ENCODE results near the gene SUGCT.

Gene SUGCT

DNA sequence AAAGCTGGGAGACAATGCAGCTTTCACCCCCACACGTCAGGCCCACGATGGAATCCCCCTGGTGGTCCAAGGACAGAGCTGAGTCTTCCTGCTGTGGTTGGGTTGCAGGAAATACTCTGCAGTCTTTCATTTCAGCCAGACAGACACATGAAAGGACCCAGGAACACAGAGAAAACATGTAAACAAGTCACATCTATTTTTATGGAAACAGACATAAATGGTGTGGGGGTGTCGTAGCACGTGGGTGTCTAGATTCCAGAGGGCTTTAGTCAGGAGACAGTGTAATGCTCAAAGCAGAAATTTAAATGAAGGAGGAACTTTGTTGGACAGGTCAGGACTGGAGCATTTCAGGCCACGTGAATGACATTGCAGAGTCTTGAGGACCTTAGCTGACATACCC lies 444.6 kb downstream of the SUGCT start:
- TF ChIP-seq, protein P1, sequence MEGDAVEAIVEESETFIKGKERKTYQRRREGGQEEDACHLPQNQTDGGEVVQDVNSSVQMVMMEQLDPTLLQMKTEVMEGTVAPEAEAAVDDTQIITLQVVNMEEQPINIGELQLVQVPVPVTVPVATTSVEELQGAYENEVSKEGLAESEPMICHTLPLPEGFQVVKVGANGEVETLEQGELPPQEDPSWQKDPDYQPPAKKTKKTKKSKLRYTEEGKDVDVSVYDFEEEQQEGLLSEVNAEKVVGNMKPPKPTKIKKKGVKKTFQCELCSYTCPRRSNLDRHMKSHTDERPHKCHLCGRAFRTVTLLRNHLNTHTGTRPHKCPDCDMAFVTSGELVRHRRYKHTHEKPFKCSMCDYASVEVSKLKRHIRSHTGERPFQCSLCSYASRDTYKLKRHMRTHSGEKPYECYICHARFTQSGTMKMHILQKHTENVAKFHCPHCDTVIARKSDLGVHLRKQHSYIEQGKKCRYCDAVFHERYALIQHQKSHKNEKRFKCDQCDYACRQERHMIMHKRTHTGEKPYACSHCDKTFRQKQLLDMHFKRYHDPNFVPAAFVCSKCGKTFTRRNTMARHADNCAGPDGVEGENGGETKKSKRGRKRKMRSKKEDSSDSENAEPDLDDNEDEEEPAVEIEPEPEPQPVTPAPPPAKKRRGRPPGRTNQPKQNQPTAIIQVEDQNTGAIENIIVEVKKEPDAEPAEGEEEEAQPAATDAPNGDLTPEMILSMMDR (IDR thresholded peaks at IDR 0.05) = no peak
- Histone ChIP-seq H3K27me3 (ENCODE audit: control insufficient read depth, insufficient read depth, low read length) (no peaks in the 10 kb centered on the region), H3K4me3 (ENCODE audit: low read depth, low read length) (no peak overlapping the region), H3K9me3 (ENCODE audit: control insufficient read depth, low read length) (no peaks in the 10 kb centered on the region), H2AFZ (no peak overlapping the region), H3K79me2 (no peaks in the 10 kb centered on the region), H3K36me3 (ENCODE audit: control insufficient read depth, insufficient read depth, low read length) (no peaks in the 10 kb centered on the region), H3K4me1 (no peaks in the 10 kb centered on the region), H3K4me2 (ENCODE audit: low read length) (no peak overlapping the region), H3K9ac (no peak overlapping the region), H3K27ac (no peak overlapping the region)

DNA sequence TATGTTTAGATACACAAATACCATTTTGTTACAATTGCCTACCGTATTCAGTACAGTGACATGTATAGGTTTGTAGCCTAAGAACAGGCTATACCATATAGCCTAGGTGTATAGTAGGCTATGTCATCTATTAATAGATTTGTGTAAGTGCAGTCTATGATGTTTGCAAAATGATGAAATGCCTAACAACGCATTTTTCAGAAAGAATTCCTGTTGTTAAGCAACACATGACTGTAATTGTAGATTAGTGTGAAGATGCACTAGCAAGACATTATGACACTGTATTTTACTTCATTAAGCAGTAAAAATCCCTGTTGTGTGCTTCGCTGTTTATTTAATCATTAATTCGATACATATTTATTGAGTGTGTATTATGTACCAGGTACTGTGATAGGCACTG lies 446.0 kb downstream of the SUGCT start:
- no peaks in the 10 kb centered on the region for H3K27me3 ChIP-seq (ENCODE audit: control insufficient read depth, insufficient read depth, low read length)
- H3K9ac ChIP-seq = no peak overlapping the region
- no peak overlapping the region for H2AFZ ChIP-seq
- H3K4me2 ChIP-seq (ENCODE audit: low read length) = no peak overlapping the region
- H3K36me3 ChIP-seq (ENCODE audit: control insufficient read depth, insufficient read depth, low read length) = no peaks in the 10 kb centered on the region
- H3K79me2 ChIP-seq = no peaks in the 10 kb centered on the region
- H3K4me3 ChIP-seq (ENCODE audit: low read depth, low read length) = no peak overlapping the region
- no peak overlapping the region for H3K27ac ChIP-seq
- H3K9me3 ChIP-seq (ENCODE audit: control insufficient read depth, low read length) = no peaks in the 10 kb centered on the region
- TF ChIP-seq, protein P1 (IDR thresholded peaks at IDR 0.05) = no peak
- H3K4me1 ChIP-seq = no peaks in the 10 kb centered on the region

DNA sequence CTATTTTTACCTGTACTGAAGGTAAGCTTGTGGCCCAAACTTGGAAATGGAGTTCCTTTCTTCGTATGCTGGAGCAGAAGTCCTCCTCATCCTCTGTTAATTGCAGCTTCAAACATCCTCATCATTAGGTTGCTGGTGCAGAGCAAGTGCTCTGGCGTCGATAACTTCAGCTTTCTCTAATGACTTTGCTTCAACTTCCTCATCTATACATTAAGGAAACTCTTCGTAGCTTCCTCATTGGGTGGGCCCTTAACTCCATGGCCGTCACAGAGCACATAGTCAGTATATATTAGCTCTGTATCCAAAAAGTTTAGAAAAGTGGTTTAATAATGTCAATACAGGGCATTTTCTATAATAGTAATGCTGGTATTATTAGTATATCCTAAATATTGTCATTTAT lies 447.7 kb downstream of the SUGCT start:
- Histone ChIP-seq H3K27me3 (ENCODE audit: control insufficient read depth, insufficient read depth, low read length) (no peaks in the 10 kb centered on the region), H3K36me3 (ENCODE audit: control insufficient read depth, insufficient read depth, low read length) (no peaks in the 10 kb centered on the region), H3K4me3 (ENCODE audit: low read depth, low read length) (no peak overlapping the region), H3K79me2 (no peaks in the 10 kb centered on the region), H3K4me1 (no peaks in the 10 kb centered on the region), H2AFZ (no peak overlapping the region), H3K9ac (no peak overlapping the region), H3K4me2 (ENCODE audit: low read length) (no peak overlapping the region), H3K27ac (no peak overlapping the region), H3K9me3 (ENCODE audit: control insufficient read depth, low read length) (no peaks in the 10 kb centered on the region)
- TF ChIP-seq, protein P1 (IDR thresholded peaks at IDR 0.05) = no peak

DNA sequence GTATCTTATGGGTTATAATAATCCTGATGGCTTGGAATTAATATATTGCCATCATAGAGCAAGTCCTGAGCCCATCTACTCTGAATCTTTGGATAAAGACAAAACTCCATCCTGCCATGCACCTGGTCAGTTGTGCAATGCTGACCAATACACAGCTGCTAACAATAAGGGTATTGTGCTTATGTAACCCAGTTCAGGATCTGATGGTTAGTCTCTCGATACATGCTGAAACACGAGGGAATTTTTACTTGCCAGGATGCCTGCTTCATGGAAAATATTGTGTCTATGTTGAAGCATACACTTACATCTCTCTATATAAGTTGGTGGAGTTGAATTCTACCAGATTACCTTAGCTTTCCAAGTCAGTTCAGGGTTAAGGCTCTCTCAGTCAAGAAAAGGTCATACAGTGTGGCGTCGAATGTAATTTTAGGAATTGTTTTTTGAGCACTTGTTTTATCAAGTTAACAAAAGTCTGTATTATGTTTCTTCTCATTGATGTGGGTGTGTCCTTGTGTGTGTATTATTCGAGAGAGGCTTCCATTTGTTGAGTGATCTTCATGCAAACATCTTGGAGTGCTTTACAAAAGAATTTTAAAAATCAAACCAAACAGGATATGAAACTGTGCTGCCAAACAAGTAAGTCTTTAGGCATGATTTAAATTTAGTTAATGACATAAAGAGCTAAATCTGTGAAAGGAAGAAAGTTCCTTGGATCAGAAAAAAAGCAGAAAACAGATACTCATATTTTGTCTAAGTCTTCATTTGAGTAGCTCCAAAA lies 449.1 kb downstream of the SUGCT start:
- H3K79me2 ChIP-seq = no peaks in the 10 kb centered on the region
- no peaks in the 10 kb centered on the region for H3K27me3 ChIP-seq (ENCODE audit: control insufficient read depth, insufficient read depth, low read length)
- no peak overlapping the region for H3K27ac ChIP-seq
- TF ChIP-seq, protein P1 (IDR thresholded peaks at IDR 0.05) = no peak
- no peaks in the 10 kb centered on the region for H3K36me3 ChIP-seq (ENCODE audit: control insufficient read depth, insufficient read depth, low read length)
- H3K9me3 ChIP-seq (ENCODE audit: control insufficient read depth, low read length) = no peaks in the 10 kb centered on the region
- H3K4me2 ChIP-seq (ENCODE audit: low read length) = no peak overlapping the region
- H3K9ac ChIP-seq = no peak overlapping the region
- H3K4me3 ChIP-seq (ENCODE audit: low read depth, low read length) = no peak overlapping the region
- no peak overlapping the region for H2AFZ ChIP-seq
- H3K4me1 ChIP-seq = no peaks in the 10 kb centered on the region

Data from parathyroid adenoma (tissue), 2 donors.